IMR-90 (cell line): ENCODE data around the gene MMD. TPM values are rescaled to one million over a fixed set of nuclear protein-coding genes. Genes with fewer than 3 reads are reported as not detected.

Experiments
- ATAC-seq: fragments of 200-7000 bp; cut with Tn5 transposase; 2 replicates; pipeline ENCODE4 v1.9.1; 2020; ENCODE audit warnings: low read depth, mild to moderate bottlenecking, moderate library complexity
- BruUV-seq: library from RNA; stranded (reverse); fragments of 400-500 nt; replicated peaks from 2 replicates; lab custom pipeline; 2021; lab: Mats Ljungman, UMichigan
- CTCF ChIA-PET: fragments of 300-600 bp; formaldehyde crosslinking; extraction: SDS; loops from one replicate; lab custom pipeline; 2021; ENCODE audit warnings: antibody characterized with exemption; lab: Yijun Ruan, JAX
- POLR2A ChIA-PET: fragments of 300-600 bp; sonication (Branson Sonifier 250); formaldehyde crosslinking; loops from one replicate; lab custom pipeline; 2022; ENCODE audit warnings: antibody characterized with exemption; ENCODE audit not compliant: unreplicated experiment; lab: Charles Lee
- DNase-seq: peaks from one replicate; pipeline ENCODE4 v3.0.0; 2013
- H2AFZ ChIP-seq: replicated peaks from 2 replicates; pipeline ENCODE3; 2013; ENCODE audit warnings: low read length, mild to moderate bottlenecking; ENCODE audit not compliant: poor library complexity
- H2AK5ac ChIP-seq: 2 replicates; pipeline ENCODE4 v1.6.1; 2013; ENCODE audit warnings: low read depth, low read length, inconsistent platforms
- H2AK9ac ChIP-seq: replicated peaks from 2 replicates; pipeline ENCODE3; 2013; ENCODE audit warnings: mild to moderate bottlenecking, low read depth, low read length, moderate library complexity; ENCODE audit not compliant: poor library complexity
- H2BK120ac ChIP-seq: 2 replicates; pipeline ENCODE4 v1.6.1; 2013; ENCODE audit warnings: low read depth, low read length, inconsistent platforms
- H2BK15ac ChIP-seq: 3 replicates; pipeline ENCODE4 v1.6.1; 2013; ENCODE audit warnings: low read depth, low read length, inconsistent platforms
- H2BK20ac ChIP-seq: 2 replicates; pipeline ENCODE4 v1.6.1; 2013; ENCODE audit warnings: low read depth, mild to moderate bottlenecking, inconsistent platforms, low read length, moderate library complexity
- H2BK5ac ChIP-seq: 2 replicates; pipeline ENCODE4 v1.6.1; 2013; ENCODE audit warnings: mild to moderate bottlenecking, low read depth, low read length, inconsistent platforms; ENCODE audit not compliant: poor library complexity, severe bottlenecking
- H3K14ac ChIP-seq: replicated peaks from 2 replicates; pipeline ENCODE4 v1.6.1; 2013; ENCODE audit warnings: low read depth, low read length, inconsistent platforms
- H3K18ac ChIP-seq: 2 replicates; pipeline ENCODE4 v1.6.1; 2013; ENCODE audit warnings: low read depth, low read length, control low read depth
- H3K23ac ChIP-seq: 2 replicates; pipeline ENCODE4 v1.6.1; 2013; ENCODE audit warnings: low read depth, low read length, inconsistent platforms
- H3K27ac ChIP-seq: 2 replicates; pipeline ENCODE4 v1.5.1; 2013; ENCODE audit warnings: mild to moderate bottlenecking, control low read depth, low read length; ENCODE audit not compliant: insufficient read depth
- H3K27me3 ChIP-seq: 2 replicates; pipeline ENCODE4 v1.6.1; 2013; ENCODE audit warnings: low read length; ENCODE audit not compliant: control insufficient read depth, insufficient read depth
- H3K36me3 ChIP-seq: 2 replicates; pipeline ENCODE4 v1.6.1; 2013; ENCODE audit warnings: low read length, mixed read lengths; ENCODE audit not compliant: control insufficient read depth, insufficient read depth
- H3K4ac ChIP-seq: 2 replicates; pipeline ENCODE4 v1.6.1; 2013; ENCODE audit warnings: low read depth, low read length, inconsistent platforms
- H3K4me1 ChIP-seq: 2 replicates; pipeline ENCODE4 v1.6.1; 2013; ENCODE audit warnings: low read length, mixed read lengths; ENCODE audit not compliant: control insufficient read depth, insufficient read depth
- H3K4me2 ChIP-seq: 2 replicates; pipeline ENCODE4 v1.6.1; 2013; ENCODE audit warnings: low read depth, mild to moderate bottlenecking, control low read depth, low read length, moderate library complexity
- H3K4me3 ChIP-seq: 2 replicates; pipeline ENCODE4 v1.5.1; 2013; ENCODE audit warnings: low read depth, mild to moderate bottlenecking, control low read depth, low read length, moderate library complexity; ENCODE audit not compliant: insufficient read depth
- H3K56ac ChIP-seq: 2 replicates; pipeline ENCODE4 v1.6.1; 2013; ENCODE audit warnings: low read length, inconsistent platforms; ENCODE audit not compliant: insufficient read depth; ENCODE audit errors: extremely low read depth
- H3K79me1 ChIP-seq, 2 experiments: 2 replicates each; pipeline ENCODE4 v1.6.1; 2013; ENCODE audit warnings: low read length in 2 of 2, inconsistent platforms in 1 of 2, low read depth in 1 of 2
- H3K9ac ChIP-seq: 2 replicates; pipeline ENCODE4 v1.6.1; 2013; ENCODE audit warnings: low read depth, low read length, control low read depth
- H3K9me1 ChIP-seq: 2 replicates; pipeline ENCODE4 v1.6.1; 2013; ENCODE audit warnings: low read length, inconsistent platforms; ENCODE audit not compliant: insufficient read depth
- H3K9me3 ChIP-seq: 2 replicates; pipeline ENCODE4 v1.6.1; 2013; ENCODE audit warnings: low read length; ENCODE audit not compliant: control insufficient read depth, insufficient read depth
- H4K20me1 ChIP-seq: 2 replicates; pipeline ENCODE4 v1.6.1; 2013; ENCODE audit warnings: low read length, inconsistent platforms; ENCODE audit not compliant: insufficient read depth
- H4K5ac ChIP-seq: 2 replicates; pipeline ENCODE4 v1.6.1; 2013; ENCODE audit warnings: mild to moderate bottlenecking, low read depth, low read length, control low read depth
- H4K8ac ChIP-seq, 2 experiments: 2 replicates each; pipeline ENCODE4 v1.6.1; 2013; ENCODE audit warnings: low read depth in 2 of 2, low read length in 2 of 2, control low read depth in 1 of 2, inconsistent platforms in 1 of 2
- H4K91ac ChIP-seq: 2 replicates; pipeline ENCODE4 v1.6.1; 2013; ENCODE audit warnings: low read depth, low read length, inconsistent platforms; ENCODE audit not compliant: insufficient read depth
- BHLHE40 ChIP-seq: fragments of 150-350 bp; IDR thresholded peaks from 2 replicates; pipeline ENCODE4 v1.6.1; 2016; ENCODE audit warnings: mild to moderate bottlenecking, low read depth, low read length
- CEBPB ChIP-seq: IDR thresholded peaks from 2 replicates; pipeline ENCODE4 v1.6.1; 2012; ENCODE audit warnings: low read depth, low read length, improper control_type of control experiment
- CTCF ChIP-seq: conservative IDR thresholded peaks from 2 replicates; pipeline ENCODE4 v1.5.1; 2012; ENCODE audit warnings: mild to moderate bottlenecking, low read depth, low read length, improper control_type of control experiment
- ELK1 ChIP-seq: fragments of 150-350 bp; IDR thresholded peaks from 2 replicates; pipeline ENCODE4 v1.6.1; 2016; ENCODE audit warnings: low read depth, mild to moderate bottlenecking, low read length, moderate library complexity, borderline replicate concordance
- FOS ChIP-seq: fragments of 150-350 bp; IDR thresholded peaks from 2 replicates; pipeline ENCODE4 v1.6.1; 2016; ENCODE audit warnings: low read depth, low read length
- MAFK ChIP-seq: IDR thresholded peaks from 2 replicates; pipeline ENCODE4 v1.6.1; 2012; ENCODE audit warnings: low read depth, low read length, improper control_type of control experiment
- POLR2A ChIP-seq: IDR thresholded peaks from 2 replicates; pipeline ENCODE4 v1.6.1; 2012; ENCODE audit warnings: mild to moderate bottlenecking, low read depth, low read length
- RCOR1 ChIP-seq: IDR thresholded peaks from 2 replicates; pipeline ENCODE4 v1.6.1; 2012; ENCODE audit warnings: mild to moderate bottlenecking, low read length, improper control_type of control experiment; ENCODE audit not compliant: insufficient replicate concordance
- SMC3 ChIP-seq: fragments of 150-350 bp; IDR thresholded peaks from 2 replicates; pipeline ENCODE4 v1.6.1; 2016; ENCODE audit warnings: low read depth, mild to moderate bottlenecking, antibody characterized with exemption, low read length, moderate library complexity
- WGBS, 2 experiments: methylation state at CpG; one replicate each; pipeline versions ENCODE4 v1.1.5 to v1.1.7; 2013; ENCODE audit warnings: missing lambda C conversion rate in 2 of 2; ENCODE audit not compliant: insufficient read length in 1 of 2; ENCODE audit errors: extremely low coverage in 2 of 2; 5-methylcytosine and 5-hydroxymethylcytosine counted together
- dilution Hi-C: fragments of 300-500 bp; cut with HindIII; formaldehyde crosslinking; loops from one replicate; pipeline ENCODE4 v1.14.3; 2018; ENCODE audit warnings: low sequenced_read_pairs; ENCODE audit not compliant: unreplicated experiment
- in situ Hi-C: fragments of 300-500 bp; cut with MboI; formaldehyde crosslinking; loops from 3 replicates; pipeline ENCODE4 v1.14.3; 2019; ENCODE audit warnings: low sequenced_read_pairs, inconsistent platforms, mixed read lengths
- intact Hi-C: fragments of 100-400 bp; cut with micrococcal nuclease; formaldehyde crosslinking; loops from 2 replicates; pipeline ENCODE4 v1.10.0; 2022
- polyA plus RNA-seq, 3 experiments: library from polyadenylated mRNA; depleted of rRNA; stranded (reverse); fragments of >200 nt; gene quantifications; 2 replicates each; pipeline ENCODE4 v1.2.3, GENCODE V29; 2012; ENCODE audit warnings: low replicate concordance in 1 of 3
- total RNA-seq: library from RNA; depleted of rRNA; stranded (reverse); fragments of >200 nt; gene quantifications from 2 replicates; pipeline ENCODE4 v1.2.3, GENCODE V29; 2012

The MMD gene
- total and polyA plus RNA-seq, 2 of the 4 experiments (the other 2 are of a cell fraction): 6.3 to 7.0 TPM

- H3K4me2 ChIP-seq: no peak overlapping the region
- H3K27me3 ChIP-seq: peaks cover 2% of the 10 kb centered on the region
- no peak overlapping the region for H3K4ac ChIP-seq
- no peak overlapping the region for H4K8ac ChIP-seq
- intact Hi-C loops (no loop called here), dilution Hi-C loops (no loop called here), in situ Hi-C loops (no loop called here)
- H2BK15ac ChIP-seq: no peak overlapping the region
- H3K9me1 ChIP-seq: no peaks in the 10 kb centered on the region
- ATAC-seq (no peak), DNase-seq (no peak)
- H2BK5ac ChIP-seq: no peak overlapping the region
- no peak overlapping the region for H3K18ac ChIP-seq
- H2AK5ac ChIP-seq: no peak overlapping the region
- no peak overlapping the region for H3K27ac ChIP-seq
- no peak overlapping the region for H3K56ac ChIP-seq
- no peaks in the 10 kb centered on the region for H3K79me1 ChIP-seq
- H4K5ac ChIP-seq: no peak overlapping the region
- H3K23ac ChIP-seq: no peak overlapping the region
- no peaks in the 10 kb centered on the region for H3K9me3 ChIP-seq
- H2AK9ac ChIP-seq: no peak overlapping the region
- TF ChIP-seq POLR2A (no peak), RCOR1 (no peak), CTCF (no peak), FOS (no peak), BHLHE40 (no peak), MAFK (no peak), SMC3 (no peak), CEBPB (no peak), ELK1 (no peak)
- POLR2A ChIA-PET: no interaction called here
- H4K20me1 ChIP-seq: no peaks in the 10 kb centered on the region
- no peak overlapping the region for H2AFZ ChIP-seq
- H3K14ac ChIP-seq: no peak overlapping the region
- WGBS, 2 experiments: no CpG with 5 or more reads among the region's 1 CpG
- no peaks in the 10 kb centered on the region for H3K36me3 ChIP-seq
- CTCF ChIA-PET: no interaction called here
- no peak overlapping the region for H4K91ac ChIP-seq
- no peak overlapping the region for H2BK20ac ChIP-seq
- H3K9ac ChIP-seq: no peak overlapping the region
- no peak overlapping the region for H2BK120ac ChIP-seq
- no peaks in the 10 kb centered on the region for H3K4me1 ChIP-seq
- no peak overlapping the region for H3K4me3 ChIP-seq
- no TSS peak for BruUV-seq
Observed at GRCh38 chr17:55363033-55363432, 58.6 kb downstream of the MMD start.
